ENCODE results near the gene PROSER3. TPM values are rescaled to one million over a fixed set of nuclear protein-coding genes. Genes with fewer than 3 reads are reported as not detected.
"Not testable (repeated sequence)": the region's sequence is repeated elsewhere in the genome, so short reads cannot be mapped to it uniquely, and the experiment has no call there.

The PROSER3 gene
- polyA plus RNA-seq, 6 donors from 2014 or later = 3.2 to 13.9 (median 9.0) TPM; not detected in 1

- Mint-ChIP-seq H3K9me3 (no peaks in the 10 kb centered on the region), H3K4me1 (peaks cover 52 to 69% (median 54%) of the 10 kb centered on the region in 3 donors), H3K36me3 (peaks cover 0 to 8% of the 10 kb centered on the region in 2 donors), H3K27ac (peak within 1 kb of the TSS; percentile 87 to 94 (median 93)), H3K4me3 (peak within 1 kb of the TSS; percentile 88 to 98 (median 94)), H3K27me3 (no peaks in the 10 kb centered on the region)
- ATAC-seq (ENCODE audit: low read depth in 2 of 2) (peak; percentile 32 to 37), DNase-seq (no peak)
Observed at GRCh38 chr19:35717665-35718344, 40.2 kb upstream of the PROSER3 start, which contains the start of gene KMT2B. KMT2B (plus strand) TSS chr19:35718003; CDS start chr19:35718019, 16 bp downstream.

GRCh38 chr19:35718345-35719041, 39.5 kb upstream of the PROSER3 start:
- peak overlapping the region; percentile 78 to 95 (median 89) for H3K4me3 Mint-ChIP-seq
- peak overlapping the region in 5 of 6 donors; percentile 55 to 93 (median 85) for H3K27ac Mint-ChIP-seq
- ATAC-seq (ENCODE audit: low read depth in 2 of 2) = no peak

DNA sequence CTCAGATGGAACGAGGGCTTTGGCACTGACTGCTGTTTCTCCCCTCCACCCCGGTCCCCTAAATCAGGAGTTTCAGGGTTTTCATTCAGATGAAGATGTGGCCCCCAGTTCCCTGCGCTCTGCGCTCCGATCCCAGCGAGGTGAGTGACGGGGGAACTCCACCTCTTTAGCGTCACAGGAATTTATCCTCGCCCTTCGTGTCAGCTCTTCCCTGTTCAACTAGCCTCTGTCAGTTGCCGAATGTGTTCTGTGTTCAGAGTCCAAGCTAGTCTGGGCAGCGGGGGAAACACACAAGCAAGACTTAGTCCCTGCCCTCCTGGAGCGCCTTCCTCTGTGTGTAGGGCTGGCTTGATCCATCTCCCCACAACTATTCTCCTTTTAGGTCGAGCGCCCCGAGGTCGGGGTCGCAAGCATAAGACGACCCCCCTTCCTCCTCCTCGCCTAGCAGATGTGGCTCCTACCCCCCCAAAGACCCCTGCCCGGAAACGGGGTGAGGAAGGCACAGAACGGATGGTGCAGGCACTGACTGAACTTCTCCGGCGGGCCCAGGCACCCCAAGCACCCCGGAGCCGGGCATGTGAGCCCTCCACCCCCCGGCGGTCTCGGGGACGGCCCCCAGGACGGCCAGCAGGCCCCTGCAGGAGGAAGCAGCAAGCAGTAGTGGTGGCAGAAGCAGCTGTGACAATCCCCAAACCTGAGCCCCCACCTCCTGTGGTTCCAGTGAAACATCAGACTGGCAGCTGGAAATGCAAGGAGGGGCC, 38.4 kb upstream of the PROSER3 start:
- H3K9me3 Mint-ChIP-seq = no peaks in the 10 kb centered on the region
- ATAC-seq (ENCODE audit: low read depth in 2 of 2) (no peak), DNase-seq (no peak)
- H3K36me3 Mint-ChIP-seq = peaks cover 0 to 19% of the 10 kb centered on the region in 2 donors
- H3K4me3 Mint-ChIP-seq = peak overlapping the region; percentile 78 to 95 (median 89)
- no peaks in the 10 kb centered on the region for H3K27me3 Mint-ChIP-seq
- H3K27ac Mint-ChIP-seq = peak overlapping the region in 1 of 6 donors; percentile 55
- peaks cover 39 to 63% (median 40%) of the 10 kb centered on the region in 3 donors for H3K4me1 Mint-ChIP-seq

More at GRCh38 chr19:35718345-35719041, 39.5 kb upstream of the PROSER3 start:
- no peak for DNase-seq
- Mint-ChIP-seq H3K9me3 (no peaks in the 10 kb centered on the region), H3K27me3 (no peaks in the 10 kb centered on the region), H3K36me3 (peaks cover 0 to 12% of the 10 kb centered on the region in 2 donors), H3K4me1 (peaks cover 48 to 68% (median 51%) of the 10 kb centered on the region in 3 donors)

DNA sequence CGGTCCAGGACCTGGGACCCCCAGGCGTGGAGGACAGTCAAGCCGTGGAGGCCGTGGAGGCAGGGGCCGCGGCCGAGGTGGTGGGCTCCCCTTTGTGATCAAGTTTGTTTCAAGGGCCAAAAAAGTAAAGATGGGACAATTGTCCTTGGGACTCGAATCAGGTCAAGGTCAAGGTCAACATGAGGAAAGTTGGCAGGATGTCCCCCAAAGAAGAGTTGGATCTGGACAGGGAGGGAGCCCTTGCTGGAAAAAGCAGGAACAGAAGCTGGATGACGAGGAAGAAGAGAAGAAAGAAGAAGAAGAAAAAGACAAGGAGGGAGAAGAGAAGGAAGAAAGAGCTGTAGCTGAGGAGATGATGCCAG, 37.8 kb upstream of the PROSER3 start:
- Mint-ChIP-seq H3K27me3 (no peaks in the 10 kb centered on the region), H3K4me1 (peaks cover 34 to 59% (median 40%) of the 10 kb centered on the region in 3 donors), H3K27ac (peak overlapping the region in 2 of 6 donors; percentile 55 to 87), H3K4me3 (peak overlapping the region in 4 of 8 donors; percentile 37 to 81 (median 56)), H3K9me3 (no peaks in the 10 kb centered on the region), H3K36me3 (peaks cover 0 to 19% of the 10 kb centered on the region in 2 donors)
- DNase-seq (no peak), ATAC-seq (ENCODE audit: low read depth in 2 of 2) (no peak)

DNA sequence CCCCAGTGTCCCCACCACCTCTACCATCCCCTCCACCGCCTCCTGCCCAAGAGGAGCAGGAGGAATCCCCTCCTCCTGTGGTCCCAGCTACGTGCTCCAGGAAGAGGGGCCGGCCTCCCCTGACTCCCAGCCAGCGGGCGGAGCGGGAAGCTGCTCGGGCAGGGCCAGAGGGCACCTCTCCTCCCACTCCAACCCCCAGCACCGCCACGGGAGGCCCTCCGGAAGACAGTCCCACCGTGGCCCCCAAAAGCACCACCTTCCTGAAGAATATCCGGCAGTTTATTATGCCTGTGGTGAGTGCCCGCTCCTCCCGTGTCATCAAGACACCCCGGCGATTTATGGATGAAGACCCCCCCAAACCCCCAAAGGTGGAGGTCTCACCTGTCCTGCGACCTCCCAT, 37.3 kb upstream of the PROSER3 start:
- peak overlapping the region in 1 of 8 donors; percentile 70 for H3K4me3 Mint-ChIP-seq
- ATAC-seq (ENCODE audit: low read depth in 2 of 2) (no peak), DNase-seq (no peak)
- H3K4me1 Mint-ChIP-seq = peaks cover 33 to 56% (median 40%) of the 10 kb centered on the region in 3 donors
- H3K9me3 Mint-ChIP-seq = no peaks in the 10 kb centered on the region
- H3K27me3 Mint-ChIP-seq = no peaks in the 10 kb centered on the region
- H3K27ac Mint-ChIP-seq = peak overlapping the region in 2 of 6 donors; percentile 29 to 55
- H3K36me3 Mint-ChIP-seq = peaks cover 0 to 20% of the 10 kb centered on the region in 2 donors

- H3K36me3 Mint-ChIP-seq = peaks cover 0 to 27% of the 10 kb centered on the region in 2 donors
- H3K4me3 Mint-ChIP-seq = peak overlapping the region in 3 of 8 donors; percentile 7 to 56 (median 21)
- DNase-seq (no peak), ATAC-seq (ENCODE audit: low read depth in 2 of 2) (no peak)
- H3K27ac Mint-ChIP-seq = peak overlapping the region in 2 of 6 donors; percentile 18 to 27
- no peaks in the 10 kb centered on the region for H3K9me3 Mint-ChIP-seq
- H3K27me3 Mint-ChIP-seq = no peaks in the 10 kb centered on the region
- H3K4me1 Mint-ChIP-seq = peaks cover 26 to 49% (median 33%) of the 10 kb centered on the region in 3 donors
Observed at GRCh38 chr19:35721374-35721773, 36.6 kb upstream of the PROSER3 start.

GRCh38 chr19:35722461-35722860, 35.5 kb upstream of the PROSER3 start:
- no peak for DNase-seq
- Mint-ChIP-seq H3K4me1 (peaks cover 22 to 44% (median 28%) of the 10 kb centered on the region in 3 donors), H3K27me3 (no peaks in the 10 kb centered on the region), H3K9me3 (no peaks in the 10 kb centered on the region), H3K36me3 (peaks cover 0 to 28% of the 10 kb centered on the region in 2 donors), H3K27ac (peak overlapping the region in 1 of 6 donors; percentile 2), H3K4me3 (no peak overlapping the region)
- no peak for ATAC-seq (ENCODE audit: low read depth in 2 of 2)

DNA sequence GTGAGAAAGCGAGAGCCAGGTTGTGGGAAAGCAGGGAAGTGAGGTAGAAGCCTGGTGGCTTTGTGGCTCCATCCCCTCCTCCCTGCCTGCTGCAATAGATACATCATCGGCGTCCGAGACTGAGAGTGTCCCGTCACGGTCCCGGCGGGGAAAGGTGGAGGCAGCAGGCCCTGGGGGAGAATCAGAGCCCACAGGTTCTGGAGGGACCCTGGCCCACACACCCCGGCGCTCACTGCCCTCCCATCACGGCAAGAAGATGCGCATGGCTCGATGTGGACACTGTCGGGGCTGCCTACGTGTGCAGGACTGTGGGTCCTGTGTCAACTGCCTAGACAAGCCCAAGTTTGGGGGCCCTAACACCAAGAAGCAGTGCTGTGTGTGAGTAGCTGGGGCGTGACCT, 35.1 kb upstream of the PROSER3 start:
- ATAC-seq (ENCODE audit: low read depth in 2 of 2) (no peak), DNase-seq (no peak)
- Mint-ChIP-seq H3K4me3 (no peak overlapping the region), H3K9me3 (no peaks in the 10 kb centered on the region), H3K4me1 (peaks cover 22 to 45% (median 28%) of the 10 kb centered on the region in 3 donors), H3K27ac (no peak overlapping the region), H3K36me3 (peaks cover 0 to 28% of the 10 kb centered on the region in 2 donors), H3K27me3 (no peaks in the 10 kb centered on the region)

- H3K27ac Mint-ChIP-seq = no peak overlapping the region
- H3K9me3 Mint-ChIP-seq = no peaks in the 10 kb centered on the region
- no peaks in the 10 kb centered on the region for H3K27me3 Mint-ChIP-seq
- H3K4me1 Mint-ChIP-seq = peaks cover 24 to 48% (median 26%) of the 10 kb centered on the region in 3 donors
- DNase-seq = no peak
- peak overlapping the region in 1 of 8 donors; percentile 30 for H3K4me3 Mint-ChIP-seq
- H3K36me3 Mint-ChIP-seq = peaks cover 0 to 28% of the 10 kb centered on the region in 2 donors
- ATAC-seq (ENCODE audit: low read depth in 2 of 2) = no peak
Observed at GRCh38 chr19:35723671-35724070, 34.3 kb upstream of the PROSER3 start.

- DNase-seq; ATAC-seq (ENCODE audit: low read depth in 2 of 2); H3K9me3 Mint-ChIP-seq; H3K27me3 Mint-ChIP-seq: not testable (repeated sequence)
- H3K4me3 Mint-ChIP-seq = peak overlapping the region in 1 of 8 donors; percentile 30
- peaks cover 0 to 28% of the 10 kb centered on the region in 2 donors for H3K36me3 Mint-ChIP-seq
- peak overlapping the region in 1 of 6 donors; percentile 59 for H3K27ac Mint-ChIP-seq
- H3K4me1 Mint-ChIP-seq = peaks cover 20 to 43% (median 26%) of the 10 kb centered on the region in 3 donors
Observed at GRCh38 chr19:35724132-35724531, 33.8 kb upstream of the PROSER3 start.

- peaks cover 15 to 39% (median 21%) of the 10 kb centered on the region in 3 donors for H3K4me1 Mint-ChIP-seq
- ATAC-seq (ENCODE audit: low read depth in 2 of 2) (no peak), DNase-seq (no peak)
- H3K4me3 Mint-ChIP-seq = peak overlapping the region in 1 of 8 donors; percentile 30
- no peak overlapping the region for H3K27ac Mint-ChIP-seq
- no peaks in the 10 kb centered on the region for H3K9me3 Mint-ChIP-seq
- no peaks in the 10 kb centered on the region for H3K27me3 Mint-ChIP-seq
- H3K36me3 Mint-ChIP-seq = peaks cover 0 to 28% of the 10 kb centered on the region in 2 donors
Observed at GRCh38 chr19:35724560-35724959, 33.4 kb upstream of the PROSER3 start.

DNA sequence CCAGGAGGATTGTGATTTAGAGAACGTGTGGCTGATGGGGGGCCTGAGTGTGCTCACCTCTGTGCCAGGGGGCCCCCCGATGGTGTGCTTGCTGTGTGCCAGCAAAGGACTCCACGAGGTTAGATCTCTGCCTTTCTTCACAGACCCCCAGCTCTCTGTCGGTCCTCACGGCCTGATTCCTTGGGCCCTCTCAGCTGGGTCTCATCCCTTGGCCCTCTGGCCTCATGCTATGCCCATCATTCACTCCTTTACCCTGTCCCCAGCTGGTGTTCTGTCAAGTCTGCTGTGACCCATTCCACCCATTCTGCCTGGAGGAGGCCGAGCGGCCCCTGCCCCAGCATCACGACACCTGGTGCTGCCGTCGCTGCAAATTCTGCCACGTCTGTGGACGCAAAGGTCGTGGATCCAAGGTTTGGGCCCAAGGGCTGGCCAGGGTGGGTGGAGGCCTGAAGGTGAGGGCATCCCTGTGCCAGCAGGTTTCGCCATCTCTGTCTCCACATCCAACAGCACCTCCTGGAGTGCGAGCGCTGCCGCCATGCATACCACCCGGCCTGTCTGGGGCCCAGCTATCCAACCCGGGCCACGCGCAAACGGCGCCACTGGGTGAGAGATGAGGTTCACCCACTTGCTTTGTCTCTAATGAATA, 32.6 kb upstream of the PROSER3 start:
- no peaks in the 10 kb centered on the region for H3K27me3 Mint-ChIP-seq
- peaks cover 0 to 31% of the 10 kb centered on the region in 2 donors for H3K36me3 Mint-ChIP-seq
- H3K27ac Mint-ChIP-seq = no peak overlapping the region
- no peak overlapping the region for H3K4me3 Mint-ChIP-seq
- ATAC-seq (ENCODE audit: low read depth in 2 of 2) (no peak), DNase-seq (no peak)
- H3K4me1 Mint-ChIP-seq = peaks cover 14 to 33% (median 21%) of the 10 kb centered on the region in 3 donors
- H3K9me3 Mint-ChIP-seq = no peaks in the 10 kb centered on the region
